ENCODE measurements around the gene RB1.

The RB1 gene

DNA sequence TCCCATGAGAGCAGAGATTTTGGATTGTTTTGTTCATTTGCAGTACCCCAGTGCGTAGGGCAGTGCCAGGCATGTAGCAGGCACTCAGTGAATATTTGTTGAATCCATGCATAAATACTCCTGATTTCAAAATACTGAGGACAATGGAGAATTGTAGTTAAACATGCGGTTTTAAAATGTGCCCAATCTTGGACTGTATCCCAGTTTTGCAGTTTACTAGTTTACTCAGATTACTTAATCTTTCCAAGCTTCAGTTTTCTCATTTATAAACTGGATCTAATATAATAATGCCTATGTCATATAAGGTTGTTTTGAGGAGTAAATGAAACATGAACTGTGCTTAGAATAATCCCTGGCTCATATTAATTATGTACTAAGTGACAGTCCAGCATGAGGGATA is 190.3 kb downstream of the RB1 start:
- no peak for DNase-seq (ENCODE audit: low spot score)

DNA sequence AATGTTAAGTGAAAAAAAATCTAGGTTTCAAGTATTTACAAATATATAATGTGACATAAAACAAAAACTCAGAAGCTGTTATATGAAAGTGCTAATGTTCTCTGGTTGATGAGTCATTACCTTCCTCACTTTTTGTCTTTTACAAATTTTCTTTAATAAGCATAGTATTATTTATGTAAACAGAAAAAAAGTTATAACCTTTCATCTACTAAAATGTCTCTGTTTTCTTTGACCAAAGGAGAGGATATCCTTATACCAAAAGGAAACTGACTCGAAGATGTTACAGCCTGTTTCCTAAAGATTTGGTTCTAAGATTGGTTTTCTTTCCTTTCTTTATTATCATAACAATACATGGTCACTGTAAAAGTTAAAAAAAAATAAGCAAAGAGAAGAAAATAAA is 191.3 kb downstream of the RB1 start:
- DNase-seq (ENCODE audit: low spot score), result no peak

- peak; percentile 54 for DNase-seq (ENCODE audit: low spot score)
Observed at GRCh38 chr13:48496271-48497161, 193.0 kb downstream of the RB1 start.

GRCh38 chr13:48497669-48498068 is 194.1 kb downstream of the RB1 start:
- DNase-seq (ENCODE audit: low spot score), result no peak

DNA sequence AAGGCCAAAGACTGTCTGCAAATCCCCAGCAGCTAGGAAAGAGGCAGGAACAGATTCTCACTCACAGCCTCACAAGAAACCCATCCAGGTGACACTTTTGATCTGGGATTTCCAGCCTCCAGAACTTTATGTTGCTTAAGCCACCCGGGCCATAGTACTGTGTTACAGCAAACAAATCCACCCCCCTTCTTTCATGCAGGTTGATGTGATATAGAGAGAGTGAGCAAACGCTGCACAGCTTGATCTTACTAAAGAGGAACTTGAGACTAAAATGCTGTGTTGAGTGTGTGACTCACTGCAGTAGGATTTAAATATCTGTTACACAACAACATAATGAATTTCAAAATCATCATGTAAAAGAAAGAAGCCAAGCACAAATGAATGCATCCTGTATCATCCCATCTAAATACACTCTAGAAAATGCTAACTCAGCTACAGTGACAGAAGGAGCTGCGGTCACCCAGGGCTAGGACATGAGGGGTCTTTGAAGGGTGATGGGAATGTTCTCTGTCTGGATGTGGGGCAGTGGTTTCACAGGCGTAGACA is 197.2 kb downstream of the RB1 start:
- peak; percentile 22 for DNase-seq (ENCODE audit: low spot score)

GRCh38 chr13:48501705-48502104 is 198.2 kb downstream of the RB1 start:
- no peak for DNase-seq (ENCODE audit: low spot score)

GRCh38 chr13:48502601-48503319 is 199.2 kb downstream of the RB1 start:
- no peak for DNase-seq (ENCODE audit: low spot score)

- DNase-seq (ENCODE audit: low spot score), result no peak
Observed at GRCh38 chr13:48504606-48505005, 201.1 kb downstream of the RB1 start.

DNA sequence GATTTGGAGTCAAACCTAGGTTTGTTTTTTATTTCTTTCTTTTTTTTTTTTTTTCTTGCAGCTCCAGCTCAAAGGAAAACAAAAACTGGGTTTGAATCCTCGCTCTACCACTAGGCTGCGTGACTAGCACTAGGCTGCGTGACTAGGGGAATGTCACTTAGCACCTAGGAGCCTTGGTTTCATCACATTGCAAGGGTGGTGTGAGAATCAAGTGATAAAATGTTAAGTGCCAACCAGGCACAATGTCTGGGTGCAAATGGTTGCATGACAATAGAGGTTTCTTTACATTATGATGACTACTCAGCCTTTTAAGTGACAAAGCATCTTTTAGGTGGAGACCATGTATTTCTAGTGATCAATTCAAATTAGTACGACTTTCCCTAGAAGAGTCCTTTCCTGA is 201.5 kb downstream of the RB1 start:
- peak; percentile 49 for DNase-seq (ENCODE audit: low spot score)

DNA sequence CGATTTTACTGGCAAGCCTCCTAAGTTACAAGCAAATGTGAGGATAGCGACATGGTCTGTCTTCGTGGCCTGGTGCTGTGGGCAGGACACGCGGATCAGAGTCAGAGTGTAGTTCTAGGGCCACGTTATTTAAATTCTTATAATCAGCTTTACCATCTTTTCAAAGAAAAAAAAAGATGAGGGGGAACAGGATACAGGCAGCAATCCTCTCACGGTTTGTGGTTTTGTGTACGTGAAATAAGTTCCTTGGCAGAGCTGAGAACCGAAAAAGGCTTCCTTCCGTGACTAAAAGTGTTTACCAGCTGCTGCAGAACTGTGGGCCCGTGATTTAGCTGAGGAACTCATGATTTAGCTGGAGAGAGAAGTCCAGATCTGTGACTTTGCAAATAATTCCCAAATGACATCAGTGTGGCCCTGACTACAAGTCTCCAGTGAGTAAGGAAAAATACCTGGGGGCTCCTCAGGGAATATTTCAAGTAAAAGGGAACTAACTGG is 202.1 kb downstream of the RB1 start:
- peak; percentile 76 for DNase-seq (ENCODE audit: low spot score)

DNA sequence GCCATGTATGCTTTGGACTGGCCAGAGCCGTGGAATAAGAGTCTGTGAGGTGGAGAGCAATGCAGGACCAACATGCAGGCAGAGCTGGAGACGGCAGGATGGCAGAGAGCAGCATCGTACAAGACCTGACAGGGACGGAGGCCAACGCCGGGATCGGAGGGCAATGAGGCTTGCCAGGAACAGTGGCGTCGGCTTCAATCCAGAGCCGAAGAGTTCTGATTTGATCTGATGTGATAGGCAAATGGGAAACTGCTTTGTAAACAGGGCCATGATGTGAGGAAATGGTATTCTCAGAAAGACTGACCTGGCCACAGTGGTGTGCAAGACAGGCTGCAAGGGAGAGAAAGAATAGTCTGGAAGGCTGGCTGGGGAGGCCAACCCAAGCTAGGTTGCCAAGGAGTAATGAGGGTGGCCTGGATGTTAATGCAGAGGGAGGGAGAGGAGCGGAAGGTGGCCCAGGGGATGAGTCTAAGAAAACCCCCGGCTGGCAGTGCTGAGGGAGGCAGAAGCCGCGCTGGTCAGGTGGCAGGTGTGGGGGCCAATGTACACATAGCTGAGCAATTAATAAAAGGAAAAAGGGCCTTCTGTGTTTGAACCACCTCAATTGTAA is 202.6 kb downstream of the RB1 start:
- DNase-seq (ENCODE audit: low spot score), result no peak

DNA sequence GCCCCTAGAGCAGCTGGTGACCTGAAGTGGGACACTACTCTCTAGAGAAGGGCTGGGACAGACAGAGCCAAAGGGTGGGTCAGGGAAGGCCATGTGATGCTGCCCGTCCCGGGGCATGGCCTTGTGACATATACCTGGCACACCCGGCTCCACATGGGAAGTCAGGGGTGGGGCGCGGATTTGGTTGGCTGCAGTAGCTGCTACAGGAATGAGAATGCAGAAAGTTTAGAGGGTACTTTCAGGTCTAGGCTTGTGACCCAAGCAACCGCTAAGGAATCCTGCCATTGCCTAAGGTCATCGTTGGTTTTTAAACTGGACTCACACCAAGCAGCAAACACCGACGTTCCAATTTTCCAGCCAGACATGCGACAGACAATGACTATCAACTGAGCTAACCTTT is 203.5 kb downstream of the RB1 start:
- DNase-seq (ENCODE audit: low spot score), result no peak

GRCh38 chr13:48508011-48508410 is 204.5 kb downstream of the RB1 start:
- no peak for DNase-seq (ENCODE audit: low spot score)

GRCh38 chr13:48510698-48511097 is 207.1 kb downstream of the RB1 start:
- no peak for DNase-seq (ENCODE audit: low spot score)

- DNase-seq (ENCODE audit: low spot score), result no peak
Observed at GRCh38 chr13:48511621-48512230, 208.2 kb downstream of the RB1 start.

DNA sequence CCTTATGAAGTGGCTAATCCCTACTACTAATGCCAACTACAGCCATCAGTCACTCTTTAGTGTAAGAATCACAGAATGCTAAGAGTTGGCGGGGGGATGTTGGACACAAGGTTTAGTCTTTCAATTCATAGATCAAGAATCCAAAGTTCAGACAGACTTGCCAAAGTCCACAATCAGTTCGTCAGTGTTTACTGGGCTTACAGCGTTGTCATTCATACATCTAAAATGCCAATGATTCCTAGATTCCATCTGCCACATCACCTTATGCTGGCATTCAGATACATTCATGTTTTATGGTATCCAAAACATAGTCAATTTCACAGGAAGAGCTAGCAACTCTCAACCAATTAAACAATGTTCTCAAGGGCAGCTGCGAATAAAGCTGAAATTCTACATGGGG is 211.2 kb downstream of the RB1 start:
- DNase-seq (ENCODE audit: low spot score), result no peak

DNA sequence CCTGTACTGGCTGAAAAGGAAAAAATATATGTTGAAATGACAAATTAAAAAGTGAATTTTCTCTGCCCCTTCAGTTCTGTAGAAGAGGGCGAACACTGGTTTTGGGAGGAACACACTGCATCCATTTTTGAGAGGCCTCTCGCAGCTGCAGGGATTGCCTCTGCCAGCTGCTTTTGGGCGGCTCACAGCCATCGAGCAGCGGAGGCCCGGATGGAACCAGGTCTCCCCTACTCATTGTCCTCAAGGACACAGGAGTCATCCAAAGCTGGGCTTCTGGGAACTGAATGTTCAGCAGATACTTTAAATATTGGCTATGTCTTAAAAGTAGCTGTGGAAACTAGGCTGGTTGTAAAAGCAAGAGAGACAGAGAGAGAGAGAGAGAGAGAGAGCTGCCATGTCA is 212.2 kb downstream of the RB1 start:
- DNase-seq (ENCODE audit: low spot score), result no peak

GRCh38 chr13:48518083-48518482 is 214.5 kb downstream of the RB1 start:
- DNase-seq (ENCODE audit: low spot score), result no peak

DNA sequence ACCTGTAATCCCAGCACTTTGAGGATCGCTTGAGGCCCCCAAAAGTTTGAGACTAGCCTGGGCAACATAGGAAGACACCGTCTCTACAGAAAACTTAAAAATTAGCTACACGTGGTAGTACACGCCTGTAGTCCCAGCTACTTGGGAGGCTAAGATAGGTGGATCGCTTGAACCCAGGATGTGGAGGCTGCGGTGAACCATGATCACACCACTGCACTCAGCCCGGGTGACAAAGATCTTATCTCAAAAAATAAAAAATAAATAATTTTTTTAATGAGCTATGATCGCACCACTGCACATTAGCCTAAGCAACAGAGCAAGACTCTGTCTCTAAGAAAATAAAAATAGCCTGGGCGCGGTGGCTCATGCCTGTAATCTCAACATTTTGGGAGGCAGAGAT is 222.7 kb downstream of the RB1 start:
- DNase-seq (ENCODE audit: low spot score), result peak; percentile 43

- DNase-seq (ENCODE audit: low spot score), result no peak
Observed at GRCh38 chr13:48527955-48528354, 224.4 kb downstream of the RB1 start.

GRCh38 chr13:48528720-48529119 is 225.2 kb downstream of the RB1 start:
- DNase-seq (ENCODE audit: low spot score), result no peak

DNA sequence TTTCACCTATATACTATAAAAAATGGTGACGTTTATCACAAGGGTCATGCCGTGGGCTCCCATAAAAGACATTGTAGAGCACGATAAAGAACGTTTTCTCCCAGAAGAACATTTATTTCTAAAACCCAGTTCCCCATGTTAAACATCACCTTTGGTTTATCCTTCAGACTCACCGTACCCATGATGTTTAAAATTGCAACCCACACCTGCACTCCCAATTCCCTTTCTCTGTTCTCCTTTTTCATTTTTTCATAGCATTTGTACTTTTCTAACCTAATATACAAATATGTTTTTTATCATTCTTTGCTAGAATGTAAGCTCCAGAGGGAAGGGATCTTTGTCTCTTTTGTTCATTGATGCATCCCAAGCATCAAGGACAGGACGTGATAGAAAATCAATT is 227.3 kb downstream of the RB1 start:
- no peak for DNase-seq (ENCODE audit: low spot score)

All from CD4-positive, alpha-beta T cell treated with Interleukin-15 for 4 hours (primary cell).